ENCODE data around the gene UBA3. TPM values are rescaled to one million over a fixed set of nuclear protein-coding genes. Genes with fewer than 3 reads are reported as not detected.
A peak's percentile ranks its signal among the peaks of the same experiment; 100 is the strongest.

Gene UBA3
- total and polyA plus RNA-seq, 2 of the 13 experiments (the other 11 are each of a cell fraction or from before 2014, with no cell fraction given), result 40.7 to 49.0 TPM

DNA sequence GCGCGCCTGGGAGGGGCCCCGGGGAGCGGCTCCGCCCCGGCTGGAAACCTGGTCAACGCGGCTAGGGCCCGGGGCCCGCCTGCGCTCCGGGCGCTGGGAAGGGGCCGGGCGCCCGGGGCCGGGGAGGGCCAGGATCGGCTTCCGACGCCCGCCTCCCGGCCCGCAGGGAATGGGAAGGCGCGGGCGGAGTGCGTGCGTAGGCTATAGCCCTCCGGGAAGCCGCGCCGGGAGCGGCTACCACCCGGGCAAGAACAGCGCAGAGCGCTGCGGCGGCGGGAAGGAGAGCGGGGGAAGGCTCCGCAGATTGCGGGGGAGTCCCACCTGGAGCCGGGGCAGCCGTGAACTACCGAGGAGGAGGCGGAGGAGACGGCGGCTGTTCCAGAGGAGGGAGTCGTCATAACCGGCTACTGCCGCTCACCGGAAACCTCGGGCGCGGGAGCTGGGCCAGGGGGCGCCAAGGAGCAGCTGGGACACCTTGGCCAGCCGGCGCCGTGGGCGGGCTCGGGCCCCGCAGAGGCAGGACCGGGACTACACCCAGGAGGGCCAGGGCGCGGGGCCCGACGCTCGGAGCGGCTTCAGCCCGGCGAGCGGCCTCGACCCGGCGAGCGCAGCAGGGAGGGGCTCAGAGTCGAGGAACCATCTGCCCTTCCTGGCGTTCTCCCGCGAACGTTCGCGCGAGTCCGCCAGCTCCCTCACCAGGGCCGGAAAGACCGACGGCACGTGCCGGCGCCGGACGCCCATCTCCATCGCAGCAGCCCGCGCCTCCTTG, 66.7 kb downstream of the UBA3 start, which contains the start of gene EOGT (continued):
- TF ChIP-seq, protein P1, sequence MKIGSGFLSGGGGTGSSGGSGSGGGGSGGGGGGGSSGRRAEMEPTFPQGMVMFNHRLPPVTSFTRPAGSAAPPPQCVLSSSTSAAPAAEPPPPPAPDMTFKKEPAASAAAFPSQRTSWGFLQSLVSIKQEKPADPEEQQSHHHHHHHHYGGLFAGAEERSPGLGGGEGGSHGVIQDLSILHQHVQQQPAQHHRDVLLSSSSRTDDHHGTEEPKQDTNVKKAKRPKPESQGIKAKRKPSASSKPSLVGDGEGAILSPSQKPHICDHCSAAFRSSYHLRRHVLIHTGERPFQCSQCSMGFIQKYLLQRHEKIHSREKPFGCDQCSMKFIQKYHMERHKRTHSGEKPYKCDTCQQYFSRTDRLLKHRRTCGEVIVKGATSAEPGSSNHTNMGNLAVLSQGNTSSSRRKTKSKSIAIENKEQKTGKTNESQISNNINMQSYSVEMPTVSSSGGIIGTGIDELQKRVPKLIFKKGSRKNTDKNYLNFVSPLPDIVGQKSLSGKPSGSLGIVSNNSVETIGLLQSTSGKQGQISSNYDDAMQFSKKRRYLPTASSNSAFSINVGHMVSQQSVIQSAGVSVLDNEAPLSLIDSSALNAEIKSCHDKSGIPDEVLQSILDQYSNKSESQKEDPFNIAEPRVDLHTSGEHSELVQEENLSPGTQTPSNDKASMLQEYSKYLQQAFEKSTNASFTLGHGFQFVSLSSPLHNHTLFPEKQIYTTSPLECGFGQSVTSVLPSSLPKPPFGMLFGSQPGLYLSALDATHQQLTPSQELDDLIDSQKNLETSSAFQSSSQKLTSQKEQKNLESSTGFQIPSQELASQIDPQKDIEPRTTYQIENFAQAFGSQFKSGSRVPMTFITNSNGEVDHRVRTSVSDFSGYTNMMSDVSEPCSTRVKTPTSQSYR (CRISPR knock-in tag; IDR thresholded peaks at IDR 0.05; ENCODE audit: borderline replicate concordance), result no peak
- no peak for TF ChIP-seq ZNF619 (CRISPR knock-in tag; IDR thresholded peaks at IDR 0.05)
- TF ChIP-seq CENPX (CRISPR knock-in tag; IDR thresholded peaks at IDR 0.05), result no peak
- no peak for TF ChIP-seq PRPF4 (IDR thresholded peaks at IDR 0.05; ENCODE audit: low read depth, low read length, poor library complexity, severe bottlenecking)
- TF ChIP-seq, protein P2, sequence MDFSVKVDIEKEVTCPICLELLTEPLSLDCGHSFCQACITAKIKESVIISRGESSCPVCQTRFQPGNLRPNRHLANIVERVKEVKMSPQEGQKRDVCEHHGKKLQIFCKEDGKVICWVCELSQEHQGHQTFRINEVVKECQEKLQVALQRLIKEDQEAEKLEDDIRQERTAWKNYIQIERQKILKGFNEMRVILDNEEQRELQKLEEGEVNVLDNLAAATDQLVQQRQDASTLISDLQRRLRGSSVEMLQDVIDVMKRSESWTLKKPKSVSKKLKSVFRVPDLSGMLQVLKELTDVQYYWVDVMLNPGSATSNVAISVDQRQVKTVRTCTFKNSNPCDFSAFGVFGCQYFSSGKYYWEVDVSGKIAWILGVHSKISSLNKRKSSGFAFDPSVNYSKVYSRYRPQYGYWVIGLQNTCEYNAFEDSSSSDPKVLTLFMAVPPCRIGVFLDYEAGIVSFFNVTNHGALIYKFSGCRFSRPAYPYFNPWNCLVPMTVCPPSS (IDR thresholded peaks at IDR 0.05), result no peak
- TF ChIP-seq SMAD1 (CRISPR knock-in tag; IDR thresholded peaks at IDR 0.05; ENCODE audit: borderline replicate concordance, low read depth), result peak; percentile 64; the same call in 1 of the 2 replicates
- TF ChIP-seq, protein P3, sequence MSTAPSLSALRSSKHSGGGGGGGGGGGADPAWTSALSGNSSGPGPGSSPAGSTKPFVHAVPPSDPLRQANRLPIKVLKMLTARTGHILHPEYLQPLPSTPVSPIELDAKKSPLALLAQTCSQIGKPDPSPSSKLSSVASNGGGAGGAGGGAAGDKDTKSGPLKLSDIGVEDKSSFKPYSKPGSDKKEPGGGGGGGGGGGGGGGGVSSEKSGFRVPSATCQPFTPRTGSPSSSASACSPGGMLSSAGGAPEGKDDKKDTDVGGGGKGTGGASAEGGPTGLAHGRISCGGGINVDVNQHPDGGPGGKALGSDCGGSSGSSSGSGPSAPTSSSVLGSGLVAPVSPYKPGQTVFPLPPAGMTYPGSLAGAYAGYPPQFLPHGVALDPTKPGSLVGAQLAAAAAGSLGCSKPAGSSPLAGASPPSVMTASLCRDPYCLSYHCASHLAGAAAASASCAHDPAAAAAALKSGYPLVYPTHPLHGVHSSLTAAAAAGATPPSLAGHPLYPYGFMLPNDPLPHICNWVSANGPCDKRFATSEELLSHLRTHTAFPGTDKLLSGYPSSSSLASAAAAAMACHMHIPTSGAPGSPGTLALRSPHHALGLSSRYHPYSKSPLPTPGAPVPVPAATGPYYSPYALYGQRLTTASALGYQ (CRISPR knock-in tag; IDR thresholded peaks at IDR 0.05), result peak; percentile 74
- no peak; the same call in 1 of the 2 replicates for TF ChIP-seq STAG1 (CRISPR knock-in tag; IDR thresholded peaks at IDR 0.05)
- TF ChIP-seq PAWR (CRISPR knock-in tag; IDR thresholded peaks at IDR 0.05; ENCODE audit: borderline replicate concordance), result no peak
- TF ChIP-seq, protein P4, sequence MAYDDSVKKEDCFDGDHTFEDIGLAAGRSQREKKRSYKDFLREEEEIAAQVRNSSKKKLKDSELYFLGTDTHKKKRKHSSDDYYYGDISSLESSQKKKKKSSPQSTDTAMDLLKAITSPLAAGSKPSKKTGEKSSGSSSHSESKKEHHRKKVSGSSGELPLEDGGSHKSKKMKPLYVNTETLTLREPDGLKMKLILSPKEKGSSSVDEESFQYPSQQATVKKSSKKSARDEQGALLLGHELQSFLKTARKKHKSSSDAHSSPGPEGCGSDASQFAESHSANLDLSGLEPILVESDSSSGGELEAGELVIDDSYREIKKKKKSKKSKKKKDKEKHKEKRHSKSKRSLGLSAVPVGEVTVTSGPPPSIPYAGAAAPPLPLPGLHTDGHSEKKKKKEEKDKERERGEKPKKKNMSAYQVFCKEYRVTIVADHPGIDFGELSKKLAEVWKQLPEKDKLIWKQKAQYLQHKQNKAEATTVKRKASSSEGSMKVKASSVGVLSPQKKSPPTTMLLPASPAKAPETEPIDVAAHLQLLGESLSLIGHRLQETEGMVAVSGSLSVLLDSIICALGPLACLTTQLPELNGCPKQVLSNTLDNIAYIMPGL (CRISPR knock-in tag; IDR thresholded peaks at IDR 0.05; ENCODE audit: borderline replicate concordance in 1 of 2, low read depth in 1 of 2), result peak; percentile 98
- no peak for TF ChIP-seq HNRNPL (IDR thresholded peaks at IDR 0.05; ENCODE audit: low read depth, low read length)
- TF ChIP-seq RFX3 (CRISPR knock-in tag; IDR thresholded peaks at IDR 0.05), result no peak
- no peak for TF ChIP-seq PPARG (CRISPR knock-in tag; conservative IDR thresholded peaks at IDR 0.05)
- peak; percentile 73; the same call in 1 of the 2 replicates for TF ChIP-seq ZNF83 (CRISPR knock-in tag; IDR thresholded peaks at IDR 0.05; ENCODE audit: borderline replicate concordance)
- TF ChIP-seq, protein P5, sequence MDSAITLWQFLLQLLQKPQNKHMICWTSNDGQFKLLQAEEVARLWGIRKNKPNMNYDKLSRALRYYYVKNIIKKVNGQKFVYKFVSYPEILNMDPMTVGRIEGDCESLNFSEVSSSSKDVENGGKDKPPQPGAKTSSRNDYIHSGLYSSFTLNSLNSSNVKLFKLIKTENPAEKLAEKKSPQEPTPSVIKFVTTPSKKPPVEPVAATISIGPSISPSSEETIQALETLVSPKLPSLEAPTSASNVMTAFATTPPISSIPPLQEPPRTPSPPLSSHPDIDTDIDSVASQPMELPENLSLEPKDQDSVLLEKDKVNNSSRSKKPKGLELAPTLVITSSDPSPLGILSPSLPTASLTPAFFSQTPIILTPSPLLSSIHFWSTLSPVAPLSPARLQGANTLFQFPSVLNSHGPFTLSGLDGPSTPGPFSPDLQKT (CRISPR knock-in tag; IDR thresholded peaks at IDR 0.05; ENCODE audit: borderline replicate concordance), result no peak
- no peak for TF ChIP-seq ZNF572 (CRISPR knock-in tag; IDR thresholded peaks at IDR 0.05)
- TF ChIP-seq AHR (CRISPR knock-in tag; IDR thresholded peaks at IDR 0.05), result no peak
